ENCODE measurements around the gene TGFBR3.

The TGFBR3 gene

DNA sequence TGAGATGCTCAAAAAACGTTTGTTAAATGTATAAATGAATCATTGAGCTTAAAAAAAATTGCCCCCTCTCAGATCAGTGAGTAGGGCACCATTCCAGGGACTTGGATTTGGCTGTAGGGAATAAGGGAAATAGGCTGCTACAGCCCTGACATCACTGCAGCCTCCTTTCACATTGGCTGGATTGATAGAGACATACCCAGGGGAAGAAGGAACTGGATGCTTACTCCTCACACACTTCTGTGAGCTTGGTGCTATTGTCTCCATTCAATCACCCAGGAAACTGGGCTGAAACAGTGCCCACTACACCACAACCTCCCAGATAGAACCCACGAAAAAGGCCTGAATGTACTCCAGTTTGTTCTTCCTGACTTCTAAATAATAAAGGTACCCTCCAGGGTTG lies 87.2 kb downstream of the TGFBR3 start:
- no peak for TF ChIP-seq CTCF (IDR thresholded peaks at IDR 0.05; ENCODE audit: low read depth, low read length)
- in situ Hi-C loops (cut with HindIII; ENCODE audit: low sequenced_read_pairs): no loop called here

GRCh38 chr1:91798241-91798648 lies 87.7 kb downstream of the TGFBR3 start:
- in situ Hi-C loops (cut with HindIII; ENCODE audit: low sequenced_read_pairs): no loop called here
- no peak overlapping the region for H3K4me3 ChIP-seq (ENCODE audit: low read depth, low read length)
- no peak for TF ChIP-seq CTCF (IDR thresholded peaks at IDR 0.05; ENCODE audit: low read depth, low read length)
- DNase-seq (ENCODE audit: low read depth, low spot score): no peak

More for the DNA sequence above, 87.2 kb downstream of the TGFBR3 start:
- no peak overlapping the region for H3K4me3 ChIP-seq (ENCODE audit: low read depth, low read length)
- no peak for DNase-seq (ENCODE audit: low read depth, low spot score)

GRCh38 chr1:91797164-91797563 lies 88.8 kb downstream of the TGFBR3 start:
- in situ Hi-C loops (cut with HindIII; ENCODE audit: low sequenced_read_pairs): no loop called here
- no peak for TF ChIP-seq CTCF (IDR thresholded peaks at IDR 0.05; ENCODE audit: low read depth, low read length)
- no peak for DNase-seq (ENCODE audit: low read depth, low spot score)
- H3K4me3 ChIP-seq (ENCODE audit: low read depth, low read length): no peak overlapping the region

DNA sequence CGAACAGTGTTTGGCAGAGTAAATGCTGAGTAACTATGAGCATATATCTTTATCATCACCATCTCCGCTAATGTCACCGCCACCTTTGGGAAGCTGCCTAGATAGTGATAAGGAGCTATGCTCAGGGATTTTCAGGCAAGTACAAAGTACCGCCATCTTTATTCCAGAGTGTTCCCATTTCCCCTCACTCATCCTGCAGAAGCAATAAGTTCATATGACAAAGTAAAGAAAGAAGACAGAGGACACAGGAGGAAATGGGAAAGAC lies 89.6 kb downstream of the TGFBR3 start:
- in situ Hi-C loops (cut with HindIII; ENCODE audit: low sequenced_read_pairs): no loop called here
- TF ChIP-seq CTCF (IDR thresholded peaks at IDR 0.05; ENCODE audit: low read depth, low read length): no peak
- H3K4me3 ChIP-seq (ENCODE audit: low read depth, low read length): no peak overlapping the region
- DNase-seq (ENCODE audit: low read depth, low spot score): no peak

DNA sequence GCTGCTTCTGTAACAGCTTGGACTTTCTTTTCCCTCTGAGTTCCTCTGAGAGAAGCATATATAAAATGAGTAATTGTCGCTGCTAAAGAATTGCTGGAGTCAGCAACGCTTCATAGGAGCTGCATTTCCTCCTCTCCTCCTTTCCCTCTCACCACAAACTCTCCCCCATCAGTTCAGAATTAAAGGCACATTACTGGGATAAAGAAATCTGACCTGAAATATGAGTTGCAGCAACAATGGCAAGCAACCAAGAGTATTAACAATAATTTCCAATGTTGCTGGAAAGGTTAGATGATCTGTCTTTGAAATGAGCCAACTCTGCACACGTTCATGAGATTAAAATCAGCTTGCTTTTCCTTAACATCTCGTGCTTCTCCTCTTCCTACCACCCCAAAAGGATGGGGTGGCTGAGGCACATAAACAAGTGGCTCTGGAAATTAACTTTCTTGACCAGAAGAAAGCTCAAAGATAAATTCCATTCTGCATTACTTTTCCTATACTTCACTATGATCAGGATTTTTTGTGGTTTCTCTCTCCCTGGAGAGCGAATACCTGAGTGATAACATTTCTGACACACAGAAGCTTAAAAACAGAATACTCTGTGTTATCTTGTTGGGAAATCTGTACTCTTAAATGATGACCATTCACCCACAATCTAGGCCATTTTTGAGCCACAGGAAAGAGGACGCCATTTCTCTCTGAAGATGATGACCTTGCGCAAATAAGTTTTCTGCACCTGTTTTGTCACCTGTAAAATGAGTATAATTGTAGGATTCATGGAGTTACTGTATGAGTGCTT lies 90.2 kb downstream of the TGFBR3 start:
- no peak overlapping the region for H3K4me3 ChIP-seq (ENCODE audit: low read depth, low read length)
- in situ Hi-C loops (cut with HindIII; ENCODE audit: low sequenced_read_pairs): no loop called here
- no peak for TF ChIP-seq CTCF (IDR thresholded peaks at IDR 0.05; ENCODE audit: low read depth, low read length)
- peak; percentile 75 for DNase-seq (ENCODE audit: low read depth, low spot score)

DNA sequence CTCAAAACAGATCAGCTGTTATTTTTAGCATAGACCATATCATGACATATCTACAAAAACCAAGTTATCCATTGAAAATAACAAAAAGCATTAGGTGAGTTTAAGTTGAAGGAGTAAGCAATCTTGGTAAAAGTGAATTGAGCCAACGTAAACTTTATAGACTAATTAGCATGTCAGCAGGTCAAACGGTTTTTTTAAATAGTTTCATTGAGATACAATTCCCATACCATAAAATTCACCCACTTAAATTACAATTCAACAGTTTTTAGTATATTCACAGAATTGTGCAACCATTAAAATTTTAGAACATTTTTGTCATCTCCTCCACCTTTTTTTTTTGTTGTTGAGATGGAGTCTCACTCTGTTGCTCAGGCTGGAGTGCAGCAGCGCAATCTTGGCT lies 92.1 kb downstream of the TGFBR3 start:
- in situ Hi-C loops (cut with HindIII; ENCODE audit: low sequenced_read_pairs): no loop called here
- no peak for TF ChIP-seq CTCF (IDR thresholded peaks at IDR 0.05; ENCODE audit: low read depth, low read length)
- DNase-seq (ENCODE audit: low read depth, low spot score): no peak
- H3K4me3 ChIP-seq (ENCODE audit: low read depth, low read length): no peak overlapping the region
